ENCODE data around the gene PDXP.

The PDXP gene

GRCh38 chr22:37636949-37637273 is 21.6 kb upstream of the PDXP start:
- Histone ChIP-seq H3K4me3 (ENCODE audit: low read depth, low read length) (no peak overlapping the region), H2AFZ (ENCODE audit: low read length, unreplicated experiment) (no peak overlapping the region), H3K4me1 (ENCODE audit: control insufficient read depth, insufficient read depth, low read length, unreplicated experiment) (peaks cover 30% of the 10 kb centered on the region), H3K27me3 (ENCODE audit: insufficient read depth, low read length) (no peaks in the 10 kb centered on the region), H3K79me2 (ENCODE audit: control insufficient read depth, insufficient read depth, low read length, unreplicated experiment) (no peaks in the 10 kb centered on the region), H3K27ac (ENCODE audit: low read depth, low read length) (no peak overlapping the region), H3K36me3 (ENCODE audit: insufficient read depth, low read length) (no peaks in the 10 kb centered on the region)

GRCh38 chr22:37638391-37639069 is 20.0 kb upstream of the PDXP start:
- Histone ChIP-seq H3K27me3 (ENCODE audit: insufficient read depth, low read length) (no peaks in the 10 kb centered on the region), H2AFZ (ENCODE audit: low read length, unreplicated experiment) (no peak overlapping the region), H3K27ac (ENCODE audit: low read depth, low read length) (no peak overlapping the region), H3K4me1 (ENCODE audit: control insufficient read depth, insufficient read depth, low read length, unreplicated experiment) (peaks cover 23% of the 10 kb centered on the region), H3K4me3 (ENCODE audit: low read depth, low read length) (no peak overlapping the region), H3K36me3 (ENCODE audit: insufficient read depth, low read length) (no peaks in the 10 kb centered on the region), H3K79me2 (ENCODE audit: control insufficient read depth, insufficient read depth, low read length, unreplicated experiment) (no peaks in the 10 kb centered on the region)

- Histone ChIP-seq H3K4me3 (ENCODE audit: low read depth, low read length) (peak within 1 kb of the TSS; percentile 81), H3K27me3 (ENCODE audit: insufficient read depth, low read length) (no peaks in the 10 kb centered on the region), H3K27ac (ENCODE audit: low read depth, low read length) (no peak within 1 kb of the TSS), H3K4me1 (ENCODE audit: control insufficient read depth, insufficient read depth, low read length, unreplicated experiment) (peaks cover 17% of the 10 kb centered on the region), H2AFZ (ENCODE audit: low read length, unreplicated experiment) (peak within 1 kb of the TSS; percentile 60), H3K79me2 (ENCODE audit: control insufficient read depth, insufficient read depth, low read length, unreplicated experiment) (no peaks in the 10 kb centered on the region), H3K36me3 (ENCODE audit: insufficient read depth, low read length) (no peaks in the 10 kb centered on the region)
Measured at GRCh38 chr22:37639070-37639760, 19.3 kb upstream of the PDXP start, which contains the start of gene SH3BP1. Gene SH3BP1, plus strand, starts transcription at chr22:37639669. Its CDS starts 119 bp downstream, at chr22:37639788.

- Histone ChIP-seq H3K79me2 (ENCODE audit: control insufficient read depth, insufficient read depth, low read length, unreplicated experiment) (no peaks in the 10 kb centered on the region), H3K36me3 (ENCODE audit: insufficient read depth, low read length) (no peaks in the 10 kb centered on the region), H3K27ac (ENCODE audit: low read depth, low read length) (no peak overlapping the region), H2AFZ (ENCODE audit: low read length, unreplicated experiment) (peak overlapping the region; percentile 60), H3K27me3 (ENCODE audit: insufficient read depth, low read length) (no peaks in the 10 kb centered on the region), H3K4me1 (ENCODE audit: control insufficient read depth, insufficient read depth, low read length, unreplicated experiment) (peaks cover 9% of the 10 kb centered on the region), H3K4me3 (ENCODE audit: low read depth, low read length) (peak overlapping the region; percentile 81)
Measured at GRCh38 chr22:37639771-37640590, 18.5 kb upstream of the PDXP start.

GRCh38 chr22:37640591-37641560 is 17.6 kb upstream of the PDXP start:
- H3K4me1 ChIP-seq (ENCODE audit: control insufficient read depth, insufficient read depth, low read length, unreplicated experiment): peaks cover 6% of the 10 kb centered on the region
- no peaks in the 10 kb centered on the region for H3K27me3 ChIP-seq (ENCODE audit: insufficient read depth, low read length)
- H3K27ac ChIP-seq (ENCODE audit: low read depth, low read length): no peak overlapping the region
- H3K4me3 ChIP-seq (ENCODE audit: low read depth, low read length): peak overlapping the region; percentile 81
- no peaks in the 10 kb centered on the region for H3K79me2 ChIP-seq (ENCODE audit: control insufficient read depth, insufficient read depth, low read length, unreplicated experiment)
- H2AFZ ChIP-seq (ENCODE audit: low read length, unreplicated experiment): no peak overlapping the region
- no peaks in the 10 kb centered on the region for H3K36me3 ChIP-seq (ENCODE audit: insufficient read depth, low read length)

- no peak overlapping the region for H3K4me3 ChIP-seq (ENCODE audit: low read depth, low read length)
- no peak overlapping the region for H3K27ac ChIP-seq (ENCODE audit: low read depth, low read length)
- H3K36me3 ChIP-seq (ENCODE audit: insufficient read depth, low read length): no peaks in the 10 kb centered on the region
- peaks cover 6% of the 10 kb centered on the region for H3K4me1 ChIP-seq (ENCODE audit: control insufficient read depth, insufficient read depth, low read length, unreplicated experiment)
- no peaks in the 10 kb centered on the region for H3K79me2 ChIP-seq (ENCODE audit: control insufficient read depth, insufficient read depth, low read length, unreplicated experiment)
- H2AFZ ChIP-seq (ENCODE audit: low read length, unreplicated experiment): no peak overlapping the region
- H3K27me3 ChIP-seq (ENCODE audit: insufficient read depth, low read length): no peaks in the 10 kb centered on the region
Measured at GRCh38 chr22:37641561-37641949, 17.0 kb upstream of the PDXP start.

- Histone ChIP-seq H3K4me1 (ENCODE audit: control insufficient read depth, insufficient read depth, low read length, unreplicated experiment) (peaks cover 3% of the 10 kb centered on the region), H3K79me2 (ENCODE audit: control insufficient read depth, insufficient read depth, low read length, unreplicated experiment) (no peaks in the 10 kb centered on the region), H3K27ac (ENCODE audit: low read depth, low read length) (no peak overlapping the region), H2AFZ (ENCODE audit: low read length, unreplicated experiment) (no peak overlapping the region), H3K27me3 (ENCODE audit: insufficient read depth, low read length) (no peaks in the 10 kb centered on the region), H3K36me3 (ENCODE audit: insufficient read depth, low read length) (no peaks in the 10 kb centered on the region), H3K4me3 (ENCODE audit: low read depth, low read length) (no peak overlapping the region)
Measured at GRCh38 chr22:37643225-37643847, 15.2 kb upstream of the PDXP start.

- Histone ChIP-seq H3K79me2 (ENCODE audit: control insufficient read depth, insufficient read depth, low read length, unreplicated experiment) (no peaks in the 10 kb centered on the region), H3K36me3 (ENCODE audit: insufficient read depth, low read length) (no peaks in the 10 kb centered on the region), H3K4me3 (ENCODE audit: low read depth, low read length) (no peak overlapping the region), H3K27ac (ENCODE audit: low read depth, low read length) (no peak overlapping the region), H3K4me1 (ENCODE audit: control insufficient read depth, insufficient read depth, low read length, unreplicated experiment) (no peaks in the 10 kb centered on the region), H2AFZ (ENCODE audit: low read length, unreplicated experiment) (no peak overlapping the region), H3K27me3 (ENCODE audit: insufficient read depth, low read length) (no peaks in the 10 kb centered on the region)
Measured at GRCh38 chr22:37647317-37647716, 11.2 kb upstream of the PDXP start.

- Histone ChIP-seq H3K4me3 (ENCODE audit: low read depth, low read length) (no peak overlapping the region), H3K27me3 (ENCODE audit: insufficient read depth, low read length) (no peaks in the 10 kb centered on the region), H3K4me1 (ENCODE audit: control insufficient read depth, insufficient read depth, low read length, unreplicated experiment) (no peaks in the 10 kb centered on the region), H3K79me2 (ENCODE audit: control insufficient read depth, insufficient read depth, low read length, unreplicated experiment) (no peaks in the 10 kb centered on the region), H3K36me3 (ENCODE audit: insufficient read depth, low read length) (no peaks in the 10 kb centered on the region), H3K27ac (ENCODE audit: low read depth, low read length) (no peak overlapping the region), H2AFZ (ENCODE audit: low read length, unreplicated experiment) (no peak overlapping the region)
Measured at GRCh38 chr22:37647928-37648327, 10.6 kb upstream of the PDXP start.

Measured in ACC112 (cell line).